ENCODE data around the gene CDK6. TPM values are rescaled to one million over a fixed set of nuclear protein-coding genes. Genes with fewer than 3 reads are reported as not detected.

The CDK6 gene
- total RNA-seq, 4 donors from 2014 or later: 1.2 to 6.9 (median 2.6) TPM

GRCh38 chr7:92843781-92844180 is 7.4 kb upstream of the CDK6 start:
- Histone ChIP-seq H3K36me3 (no peaks in the 10 kb centered on the region), H3K27me3 (no peaks in the 10 kb centered on the region), H3K4me3 (no peak overlapping the region), H3K27ac (no peak overlapping the region), H3K9me3 (no peaks in the 10 kb centered on the region), H3K4me1 (no peaks in the 10 kb centered on the region)
- ATAC-seq (no peak), DNase-seq (no peak)
- in situ Hi-C loops (cut with MboI; ENCODE audit: low sequenced_read_pairs in 4 of 4): loop anchor here in 1 of 4 donors (25.0 kb wide), 1 partner anchor 231 kb away; no protein-coding TSS in a partner anchor
- intact Hi-C loops (cut with DNase I; ENCODE audit: low total_unique reads): no loop called here
- no peak for TF ChIP-seq POLR2A (IDR thresholded peaks at IDR 0.05)
- TF ChIP-seq CTCF (IDR thresholded peaks at IDR 0.05 in 4 of 5, conservative IDR thresholded peaks at IDR 0.05 in 1 of 5): no peak

- no peaks in the 10 kb centered on the region for H3K27me3 ChIP-seq
- in situ Hi-C loops (cut with MboI; ENCODE audit: low sequenced_read_pairs in 4 of 4): loop anchor here in 1 of 4 donors (25.0 kb wide), 1 partner anchor 231 kb away; no protein-coding TSS in a partner anchor
- intact Hi-C loops (cut with DNase I; ENCODE audit: low total_unique reads): no loop called here
- DNase-seq (no peak), ATAC-seq (no peak)
- H3K4me1 ChIP-seq: no peaks in the 10 kb centered on the region
- H3K27ac ChIP-seq: no peak overlapping the region
- no peaks in the 10 kb centered on the region for H3K9me3 ChIP-seq
- no peaks in the 10 kb centered on the region for H3K36me3 ChIP-seq
- no peak overlapping the region for H3K4me3 ChIP-seq
- TF ChIP-seq POLR2A (IDR thresholded peaks at IDR 0.05) (no peak), CTCF (IDR thresholded peaks at IDR 0.05 in 4 of 5, conservative IDR thresholded peaks at IDR 0.05 in 1 of 5) (no peak)
Measured at GRCh38 chr7:92843034-92843760, 6.8 kb upstream of the CDK6 start.

GRCh38 chr7:92841192-92841591 is 4.8 kb upstream of the CDK6 start:
- TF ChIP-seq POLR2A (IDR thresholded peaks at IDR 0.05) (no peak), CTCF (IDR thresholded peaks at IDR 0.05 in 4 of 5, conservative IDR thresholded peaks at IDR 0.05 in 1 of 5) (no peak)
- no peaks in the 10 kb centered on the region for H3K9me3 ChIP-seq
- H3K4me3 ChIP-seq: no peak overlapping the region
- no peaks in the 10 kb centered on the region for H3K36me3 ChIP-seq
- in situ Hi-C loops (cut with MboI; ENCODE audit: low sequenced_read_pairs in 4 of 4): loop anchor here in 1 of 4 donors (25.0 kb wide), 1 partner anchor 229 kb away; no protein-coding TSS in a partner anchor
- H3K4me1 ChIP-seq: no peaks in the 10 kb centered on the region
- ATAC-seq (no peak), DNase-seq (no peak)
- H3K27ac ChIP-seq: no peak overlapping the region
- peaks cover 0 to 5% (median 2%) of the 10 kb centered on the region in 3 donors for H3K27me3 ChIP-seq
- intact Hi-C loops (cut with DNase I; ENCODE audit: low total_unique reads): no loop called here

- intact Hi-C loops (cut with DNase I; ENCODE audit: low total_unique reads): no loop called here
- no peak for ATAC-seq
Measured at GRCh38 chr7:92840316-92840715, 3.9 kb upstream of the CDK6 start.

More at GRCh38 chr7:92840316-92840715, 3.9 kb upstream of the CDK6 start:
- TF ChIP-seq CTCF (IDR thresholded peaks at IDR 0.05 in 4 of 5, conservative IDR thresholded peaks at IDR 0.05 in 1 of 5) (no peak), POLR2A (IDR thresholded peaks at IDR 0.05) (no peak)
- no peaks in the 10 kb centered on the region for H3K36me3 ChIP-seq
- no peak overlapping the region for H3K27ac ChIP-seq
- H3K27me3 ChIP-seq: peaks cover 0 to 12% (median 11%) of the 10 kb centered on the region in 3 donors
- H3K4me3 ChIP-seq: no peak overlapping the region
- in situ Hi-C loops (cut with MboI; ENCODE audit: low sequenced_read_pairs in 4 of 4): loop anchor here in 1 of 4 donors (25.0 kb wide), 1 partner anchor 228 kb away; no protein-coding TSS in a partner anchor
- DNase-seq: no peak
- no peaks in the 10 kb centered on the region for H3K4me1 ChIP-seq
- H3K9me3 ChIP-seq: no peaks in the 10 kb centered on the region
